Gastroesophageal sphincter (tissue), 3 donors: Measurements from ENCODE around the gene YOD1.

Experiments
- EP300 ChIP-seq: sonication (generic); formaldehyde crosslinking; IDR thresholded peaks from one replicate; pipeline ENCODE4 v1.6.1; 2017; ENCODE audit warnings: antibody characterized with exemption, mild to moderate bottlenecking
- POLR2A ChIP-seq, 2 donors: fragments of 450-650 bp; IDR thresholded peaks; one replicate each; pipeline ENCODE4 v1.6.1; 2017; ENCODE audit warnings: antibody characterized with exemption in 2 of 2, mild to moderate bottlenecking in 2 of 2, moderate library complexity in 1 of 2
- POLR2AphosphoS5 ChIP-seq: sonication (generic); formaldehyde crosslinking; IDR thresholded peaks from one replicate; pipeline ENCODE4 v1.6.1; 2017; ENCODE audit warnings: antibody characterized with exemption
- TF ChIP-seq, protein P1 (sequence below), 4 experiments: fragments of 200-600 bp in 2 of 4; fragments of 450-650 bp in 2 of 4; sonication (generic) in 1 of 4; IDR thresholded peaks; one replicate each; pipeline ENCODE4 v1.5.1; 2017 to 2019; ENCODE audit warnings: antibody characterized with exemption in 4 of 4, mild to moderate bottlenecking in 2 of 4, moderate library complexity in 2 of 4

DNA sequence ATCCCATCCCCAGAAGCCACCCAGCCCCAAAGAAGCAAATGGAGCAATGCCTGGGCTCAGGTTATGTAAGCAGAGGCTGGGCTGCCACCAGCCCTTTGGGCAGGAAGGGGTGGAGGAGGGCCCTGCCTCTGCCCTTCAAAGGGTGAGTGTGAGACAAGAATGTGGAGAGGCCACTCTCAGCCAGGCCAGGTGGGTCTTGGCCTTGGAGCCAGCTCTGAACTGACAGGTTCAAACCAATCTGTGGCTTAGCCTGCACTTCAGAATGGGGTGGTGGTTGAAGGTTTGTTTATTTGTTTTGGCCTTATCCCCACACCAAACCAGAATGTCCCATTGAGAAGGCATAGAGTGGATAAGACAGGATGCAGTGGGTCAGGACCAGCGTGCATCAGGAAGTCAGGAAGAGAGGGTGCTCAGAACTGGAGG lies 48.3 kb downstream of the YOD1 start:
- TF ChIP-seq POLR2A (IDR thresholded peaks at IDR 0.05), result no peak
- TF ChIP-seq, protein P1, sequence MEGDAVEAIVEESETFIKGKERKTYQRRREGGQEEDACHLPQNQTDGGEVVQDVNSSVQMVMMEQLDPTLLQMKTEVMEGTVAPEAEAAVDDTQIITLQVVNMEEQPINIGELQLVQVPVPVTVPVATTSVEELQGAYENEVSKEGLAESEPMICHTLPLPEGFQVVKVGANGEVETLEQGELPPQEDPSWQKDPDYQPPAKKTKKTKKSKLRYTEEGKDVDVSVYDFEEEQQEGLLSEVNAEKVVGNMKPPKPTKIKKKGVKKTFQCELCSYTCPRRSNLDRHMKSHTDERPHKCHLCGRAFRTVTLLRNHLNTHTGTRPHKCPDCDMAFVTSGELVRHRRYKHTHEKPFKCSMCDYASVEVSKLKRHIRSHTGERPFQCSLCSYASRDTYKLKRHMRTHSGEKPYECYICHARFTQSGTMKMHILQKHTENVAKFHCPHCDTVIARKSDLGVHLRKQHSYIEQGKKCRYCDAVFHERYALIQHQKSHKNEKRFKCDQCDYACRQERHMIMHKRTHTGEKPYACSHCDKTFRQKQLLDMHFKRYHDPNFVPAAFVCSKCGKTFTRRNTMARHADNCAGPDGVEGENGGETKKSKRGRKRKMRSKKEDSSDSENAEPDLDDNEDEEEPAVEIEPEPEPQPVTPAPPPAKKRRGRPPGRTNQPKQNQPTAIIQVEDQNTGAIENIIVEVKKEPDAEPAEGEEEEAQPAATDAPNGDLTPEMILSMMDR (IDR thresholded peaks at IDR 0.05), result no peak
- no peak for TF ChIP-seq POLR2AphosphoS5
- no peak for TF ChIP-seq EP300
